SK-N-SH treated with all-trans-retinoic acid at 6 μM for 48 hours (cell line): ENCODE results near the gene MAMSTR.

Experiments used
- ATAC-seq: fragments of 200-7000 bp; cut with Tn5 transposase; 3 replicates; pipeline ENCODE4 v1.9.1; 2020; ENCODE audit warnings: mild to moderate bottlenecking, moderate library complexity
- BACH2 ChIP-seq: fragments of 250-450 bp; sonication (Bioruptor Pico); IDR thresholded peaks from 2 replicates; pipeline ENCODE4 v1.9.0; 2021; ENCODE audit warnings: mild to moderate bottlenecking, borderline replicate concordance
- CREB5 ChIP-seq: fragments of 250-450 bp; sonication (Bioruptor Pico); IDR thresholded peaks from 2 replicates; pipeline ENCODE4 v1.5.1; 2020; ENCODE audit warnings: low read depth, mild to moderate bottlenecking, moderate library complexity
- CSDC2 ChIP-seq: fragments of 250-450 bp; sonication (Bioruptor Pico); IDR thresholded peaks from 2 replicates; pipeline ENCODE4 v1.5.0; 2020; ENCODE audit warnings: mild to moderate bottlenecking, moderate library complexity
- CSRNP3 ChIP-seq: fragments of 250-450 bp; sonication (Bioruptor Pico); IDR thresholded peaks from 2 replicates; pipeline ENCODE4 v1.5.1; 2021; ENCODE audit warnings: mild to moderate bottlenecking, moderate library complexity
- ESRRG ChIP-seq: fragments of 250-450 bp; sonication (Bioruptor Pico); IDR thresholded peaks from 2 replicates; pipeline ENCODE4 v1.6.1; 2021; ENCODE audit warnings: mild to moderate bottlenecking
- GLIS3 ChIP-seq: fragments of 250-450 bp; sonication (Bioruptor Pico); IDR thresholded peaks from 2 replicates; pipeline ENCODE4 v1.5.0; 2020; ENCODE audit warnings: mild to moderate bottlenecking, moderate library complexity
- PATZ1 ChIP-seq: fragments of 250-450 bp; sonication (Bioruptor Pico); IDR thresholded peaks from 2 replicates; pipeline ENCODE4 v1.8.0; 2020; ENCODE audit warnings: mild to moderate bottlenecking, moderate library complexity, borderline replicate concordance
- POU6F1 ChIP-seq: fragments of 250-450 bp; sonication (Bioruptor Pico); IDR thresholded peaks from 2 replicates; pipeline ENCODE4 v1.8.0; 2021; ENCODE audit warnings: low read depth, mild to moderate bottlenecking, moderate library complexity, borderline replicate concordance
- PPARA ChIP-seq: fragments of 250-450 bp; sonication (Bioruptor Pico); IDR thresholded peaks from 2 replicates; pipeline ENCODE4 v1.5.0; 2020; ENCODE audit warnings: mild to moderate bottlenecking, borderline replicate concordance
- RARB ChIP-seq: fragments of 250-450 bp; sonication (Bioruptor Pico); IDR thresholded peaks from 2 replicates; pipeline ENCODE4 v1.8.0; 2021; ENCODE audit warnings: mild to moderate bottlenecking, moderate library complexity
- SNAI2 ChIP-seq: fragments of 250-450 bp; sonication (Bioruptor Pico); IDR thresholded peaks from 2 replicates; pipeline ENCODE4 v1.5.0; 2020; ENCODE audit warnings: mild to moderate bottlenecking, moderate library complexity
- TCF4 ChIP-seq: fragments of 250-450 bp; sonication (Bioruptor Pico); IDR thresholded peaks from 2 replicates; pipeline ENCODE4 v1.8.0; 2021; ENCODE audit warnings: mild to moderate bottlenecking, moderate library complexity, borderline replicate concordance
- TOX ChIP-seq: fragments of 250-450 bp; sonication (Bioruptor Pico); IDR thresholded peaks from 2 replicates; pipeline ENCODE4 v1.8.0; 2021; ENCODE audit warnings: mild to moderate bottlenecking, moderate library complexity, borderline replicate concordance
- TSHZ2 ChIP-seq: fragments of 250-450 bp; sonication (Bioruptor Pico); IDR thresholded peaks from 2 replicates; pipeline ENCODE4 v1.5.0; 2020; ENCODE audit warnings: mild to moderate bottlenecking, moderate library complexity
- ZC3H10 ChIP-seq: fragments of 250-450 bp; sonication (Bioruptor Pico); IDR thresholded peaks from 2 replicates; pipeline ENCODE4 v1.5.1; 2021; ENCODE audit warnings: mild to moderate bottlenecking, moderate library complexity
- ZFP3 ChIP-seq: fragments of 250-450 bp; sonication (Bioruptor Pico); IDR thresholded peaks from 2 replicates; pipeline ENCODE4 v1.5.0; 2020; ENCODE audit warnings: mild to moderate bottlenecking, moderate library complexity
- ZFP30 ChIP-seq: fragments of 450-650 bp; formaldehyde crosslinking; IDR thresholded peaks from 2 replicates; pipeline ENCODE4 v1.5.0; 2022; ENCODE audit warnings: mild to moderate bottlenecking, moderate library complexity
- ZNF565 ChIP-seq: fragments of 450-650 bp; formaldehyde crosslinking; conservative IDR thresholded peaks from 2 replicates; pipeline ENCODE4 v1.5.0; 2020; ENCODE audit warnings: low read depth, mild to moderate bottlenecking, moderate library complexity
- ZNF70 ChIP-seq: fragments of 450-650 bp; formaldehyde crosslinking; IDR thresholded peaks from 2 replicates; pipeline ENCODE4 v1.5.0; 2020; ENCODE audit warnings: mild to moderate bottlenecking, moderate library complexity
- ZNF8 ChIP-seq: fragments of 450-650 bp; formaldehyde crosslinking; IDR thresholded peaks from 2 replicates; pipeline ENCODE4 v1.5.0; 2020; ENCODE audit warnings: mild to moderate bottlenecking, moderate library complexity

The MAMSTR gene

GRCh38 chr19:48703316-48703715 is 16.2 kb downstream of the MAMSTR start:
- no peak for TF ChIP-seq POU6F1 (CRISPR knock-in tag)
- TF ChIP-seq ESRRG = no peak
- no peak for TF ChIP-seq PPARA (CRISPR knock-in tag)
- TF ChIP-seq ZFP3 (CRISPR knock-in tag) = no peak
- TF ChIP-seq GLIS3 (CRISPR knock-in tag) = no peak
- no peak for TF ChIP-seq BACH2 (CRISPR knock-in tag)
- no peak for TF ChIP-seq RARB (CRISPR knock-in tag)
- TF ChIP-seq CREB5 (CRISPR knock-in tag) = no peak
- no peak for TF ChIP-seq ZNF70 (CRISPR knock-in tag)
- TF ChIP-seq CSDC2 (CRISPR knock-in tag) = no peak
- no peak for TF ChIP-seq ZNF8
- no peak for TF ChIP-seq TOX (CRISPR knock-in tag)
- no peak for TF ChIP-seq PATZ1
- TF ChIP-seq ZC3H10 (CRISPR knock-in tag) = no peak
- TF ChIP-seq TSHZ2 (CRISPR knock-in tag) = no peak
- TF ChIP-seq SNAI2 = no peak
- ATAC-seq = no peak

- TF ChIP-seq ESRRG = no peak
- no peak for TF ChIP-seq CSDC2 (CRISPR knock-in tag)
- TF ChIP-seq TOX (CRISPR knock-in tag) = no peak
- no peak for TF ChIP-seq TCF4
- TF ChIP-seq SNAI2 = no peak
- TF ChIP-seq ZNF70 (CRISPR knock-in tag) = no peak
- no peak for TF ChIP-seq RARB (CRISPR knock-in tag)
- TF ChIP-seq ZNF8 = no peak
- no peak for TF ChIP-seq POU6F1 (CRISPR knock-in tag)
- TF ChIP-seq ZFP3 (CRISPR knock-in tag) = no peak
- TF ChIP-seq ZNF565 (CRISPR knock-in tag) = no peak
- TF ChIP-seq CSRNP3 = no peak
- TF ChIP-seq TSHZ2 (CRISPR knock-in tag) = no peak
- TF ChIP-seq ZC3H10 (CRISPR knock-in tag) = no peak
- no peak for TF ChIP-seq PPARA (CRISPR knock-in tag)
- TF ChIP-seq ZFP30 (CRISPR knock-in tag) = no peak
- no peak for TF ChIP-seq BACH2 (CRISPR knock-in tag)
- TF ChIP-seq, all 23 proteins: peak for 0
- ATAC-seq = no peak
Measured at GRCh38 chr19:48702701-48703100, 16.8 kb downstream of the MAMSTR start.
